HG03045 (cell line): ENCODE results near the gene NAPSA.
A peak's percentile ranks its signal among the peaks of the same experiment; 100 is the strongest.
"Not testable (repeated sequence)": the region's sequence is repeated elsewhere in the genome, so short reads cannot be mapped to it uniquely, and the experiment has no call there.

ENCODE experiments used
- ATAC-seq: cut with Tn5 transposase; IDR thresholded peaks from one replicate; pipeline ENCODE4 v1.9.1; 2021; ENCODE audit warnings: mild to moderate bottlenecking, moderate library complexity; ENCODE audit not compliant: unreplicated experiment

NAPSA gene

GRCh38 chr19:50332244-50333038 lies 33.0 kb downstream of the NAPSA start:
- ATAC-seq = no peak

- no peak for ATAC-seq
These were observed 33.5 kb downstream of the NAPSA start for GRCh38 chr19:50331994-50332243.

- ATAC-seq = no peak
These were observed 34.0 kb downstream of the NAPSA start for GRCh38 chr19:50331221-50331993.

- peak; percentile 26 for ATAC-seq
These were observed 34.9 kb downstream of the NAPSA start for GRCh38 chr19:50330365-50331078.

- ATAC-seq = not testable (repeated sequence)
These were observed 35.5 kb downstream of the NAPSA start for GRCh38 chr19:50329926-50330294.

- ATAC-seq = peak; percentile 43
These were observed 36.1 kb downstream of the NAPSA start, which contains the start of gene KCNC3 for GRCh38 chr19:50329146-50329925. KCNC3 (minus strand) TSS chr19:50329377; CDS start chr19:50329082, 295 bp downstream.

- ATAC-seq = peak; percentile 11
These were observed 36.6 kb downstream of the NAPSA start for GRCh38 chr19:50328873-50329145.

- peak; percentile 2 for ATAC-seq
These were observed 37.1 kb downstream of the NAPSA start for GRCh38 chr19:50328224-50328872.

GRCh38 chr19:50327461-50328223 lies 37.8 kb downstream of the NAPSA start:
- no peak for ATAC-seq

GRCh38 chr19:50327013-50327412 lies 38.4 kb downstream of the NAPSA start:
- no peak for ATAC-seq

- ATAC-seq = no peak
These were observed 39.3 kb downstream of the NAPSA start for GRCh38 chr19:50326101-50326664.

- no peak for ATAC-seq
These were observed 39.9 kb downstream of the NAPSA start for GRCh38 chr19:50325310-50326100.

- no peak for ATAC-seq
These were observed 41.1 kb downstream of the NAPSA start for GRCh38 chr19:50324331-50324730.

- ATAC-seq = no peak
These were observed 41.7 kb downstream of the NAPSA start for GRCh38 chr19:50323782-50324133.

- ATAC-seq = no peak
These were observed 42.3 kb downstream of the NAPSA start for GRCh38 chr19:50322931-50323781.

GRCh38 chr19:50322234-50322633 lies 43.2 kb downstream of the NAPSA start:
- ATAC-seq = no peak

- no peak for ATAC-seq
These were observed 43.6 kb downstream of the NAPSA start for GRCh38 chr19:50321831-50322230.

- no peak for ATAC-seq
These were observed 44.8 kb downstream of the NAPSA start for GRCh38 chr19:50320596-50320995.
